ENCODE data around the gene CREBL2.
"Not testable (repeated sequence)": the region's sequence is repeated elsewhere in the genome, so short reads cannot be mapped to it uniquely, and the experiment has no call there.

The CREBL2 gene

GRCh38 chr12:12627308-12627827, 15.7 kb downstream of the CREBL2 start:
- no peaks in the 10 kb centered on the region for H3K4me1 ChIP-seq
- TF ChIP-seq, protein P1, sequence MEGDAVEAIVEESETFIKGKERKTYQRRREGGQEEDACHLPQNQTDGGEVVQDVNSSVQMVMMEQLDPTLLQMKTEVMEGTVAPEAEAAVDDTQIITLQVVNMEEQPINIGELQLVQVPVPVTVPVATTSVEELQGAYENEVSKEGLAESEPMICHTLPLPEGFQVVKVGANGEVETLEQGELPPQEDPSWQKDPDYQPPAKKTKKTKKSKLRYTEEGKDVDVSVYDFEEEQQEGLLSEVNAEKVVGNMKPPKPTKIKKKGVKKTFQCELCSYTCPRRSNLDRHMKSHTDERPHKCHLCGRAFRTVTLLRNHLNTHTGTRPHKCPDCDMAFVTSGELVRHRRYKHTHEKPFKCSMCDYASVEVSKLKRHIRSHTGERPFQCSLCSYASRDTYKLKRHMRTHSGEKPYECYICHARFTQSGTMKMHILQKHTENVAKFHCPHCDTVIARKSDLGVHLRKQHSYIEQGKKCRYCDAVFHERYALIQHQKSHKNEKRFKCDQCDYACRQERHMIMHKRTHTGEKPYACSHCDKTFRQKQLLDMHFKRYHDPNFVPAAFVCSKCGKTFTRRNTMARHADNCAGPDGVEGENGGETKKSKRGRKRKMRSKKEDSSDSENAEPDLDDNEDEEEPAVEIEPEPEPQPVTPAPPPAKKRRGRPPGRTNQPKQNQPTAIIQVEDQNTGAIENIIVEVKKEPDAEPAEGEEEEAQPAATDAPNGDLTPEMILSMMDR (IDR thresholded peaks at IDR 0.05; ENCODE audit: low read depth, low read length), result no peak
- H3K4me3 ChIP-seq (ENCODE audit: low read depth, low read length), result no peak overlapping the region
- no peaks in the 10 kb centered on the region for H3K27me3 ChIP-seq
- H3K36me3 ChIP-seq, result no peaks in the 10 kb centered on the region
- DNase-seq, result no peak
- H3K9me3 ChIP-seq, result no peaks in the 10 kb centered on the region

GRCh38 chr12:12628013-12628412, 16.3 kb downstream of the CREBL2 start:
- Histone ChIP-seq H3K27me3 (no peaks in the 10 kb centered on the region), H3K36me3 (no peaks in the 10 kb centered on the region), H3K9me3 (no peaks in the 10 kb centered on the region), H3K4me3 (ENCODE audit: low read depth, low read length) (no peak overlapping the region), H3K4me1 (no peaks in the 10 kb centered on the region)
- TF ChIP-seq, protein P1 (IDR thresholded peaks at IDR 0.05; ENCODE audit: low read depth, low read length), result no peak
- no peak for DNase-seq

DNA sequence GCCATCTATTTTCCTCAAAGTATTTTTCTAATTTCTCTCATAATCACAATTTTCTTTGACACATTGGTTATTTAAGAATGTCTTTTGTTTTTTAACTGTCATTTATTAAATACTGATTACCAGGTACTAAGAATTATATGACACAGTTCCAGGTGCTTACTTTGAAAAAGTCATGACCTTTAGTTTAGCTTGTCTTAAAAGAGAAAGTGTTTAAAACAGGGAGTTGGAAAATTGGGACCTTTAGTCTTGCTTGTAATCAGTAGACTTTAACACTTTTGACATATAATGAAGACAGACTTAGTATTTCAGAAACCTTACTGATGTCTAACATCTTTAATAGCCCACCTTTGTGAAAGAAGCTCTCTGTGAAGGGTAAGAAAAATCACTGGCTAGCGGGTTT, 19.2 kb downstream of the CREBL2 start:
- TF ChIP-seq, protein P1 (IDR thresholded peaks at IDR 0.05; ENCODE audit: low read depth, low read length), result no peak
- Histone ChIP-seq H3K36me3 (no peaks in the 10 kb centered on the region; the same call in 1 of the 2 replicates), H3K9me3 (no peaks in the 10 kb centered on the region), H3K4me1 (no peaks in the 10 kb centered on the region), H3K4me3 (ENCODE audit: low read depth, low read length) (no peak overlapping the region), H3K27me3 (no peaks in the 10 kb centered on the region)
- DNase-seq, result no peak

DNA sequence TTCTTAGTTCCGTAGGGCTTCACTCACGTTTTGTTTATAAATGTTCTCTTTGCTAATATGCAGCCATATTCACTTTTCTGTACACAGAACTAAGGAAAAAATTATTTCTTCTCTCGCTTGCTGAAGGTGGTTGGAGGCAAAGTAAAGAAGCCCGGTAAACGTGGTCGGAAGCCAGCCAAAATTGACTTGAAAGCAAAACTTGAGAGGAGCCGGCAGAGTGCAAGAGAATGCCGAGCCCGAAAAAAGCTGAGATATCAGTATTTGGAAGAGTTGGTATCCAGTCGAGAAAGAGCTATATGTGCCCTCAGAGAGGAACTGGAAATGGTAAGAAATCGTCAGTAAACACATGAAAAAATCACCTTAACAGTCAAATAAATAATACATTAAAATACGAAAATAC, 24.0 kb downstream of the CREBL2 start:
- H3K27me3 ChIP-seq, result no peaks in the 10 kb centered on the region
- H3K9me3 ChIP-seq, result no peaks in the 10 kb centered on the region
- no peaks in the 10 kb centered on the region for H3K4me1 ChIP-seq
- DNase-seq, result no peak
- TF ChIP-seq, protein P1 (IDR thresholded peaks at IDR 0.05; ENCODE audit: low read depth, low read length), result no peak
- H3K36me3 ChIP-seq, result peaks cover 3% of the 10 kb centered on the region
- H3K4me3 ChIP-seq (ENCODE audit: low read depth, low read length), result no peak overlapping the region

DNA sequence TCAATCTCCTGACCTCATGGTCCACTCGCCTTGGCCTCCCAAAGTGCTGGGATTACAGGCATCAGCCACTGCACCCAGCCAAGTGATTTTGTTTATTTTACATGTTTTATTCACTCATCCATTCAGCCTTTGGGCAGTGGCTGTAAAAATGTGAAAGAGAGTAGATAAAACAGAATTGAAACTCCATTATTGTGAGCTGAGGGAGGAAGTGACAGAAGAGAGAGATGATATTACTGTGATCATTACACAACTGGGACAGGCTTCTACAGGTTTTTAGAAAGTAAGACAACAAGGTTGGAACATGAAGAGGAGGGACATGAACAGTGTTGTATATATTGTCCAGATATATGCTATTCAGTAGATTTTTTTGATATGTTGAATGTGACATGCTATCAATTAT, 25.0 kb downstream of the CREBL2 start:
- no peak overlapping the region for H3K4me3 ChIP-seq (ENCODE audit: low read depth, low read length)
- H3K27me3 ChIP-seq, result no peaks in the 10 kb centered on the region
- no peaks in the 10 kb centered on the region for H3K4me1 ChIP-seq
- TF ChIP-seq, protein P1 (IDR thresholded peaks at IDR 0.05; ENCODE audit: low read depth, low read length), result no peak
- no peaks in the 10 kb centered on the region for H3K9me3 ChIP-seq
- peaks cover 3% of the 10 kb centered on the region for H3K36me3 ChIP-seq
- no peak for DNase-seq

- H3K4me1 ChIP-seq; H3K27me3 ChIP-seq; DNase-seq; H3K9me3 ChIP-seq; H3K4me3 ChIP-seq (ENCODE audit: low read depth, low read length): not testable (repeated sequence)
- peaks cover 15% of the 10 kb centered on the region for H3K36me3 ChIP-seq
Measured at GRCh38 chr12:12639995-12640394, 28.3 kb downstream of the CREBL2 start.

- Histone ChIP-seq H3K4me3 (ENCODE audit: low read depth, low read length) (no peak overlapping the region), H3K36me3 (peaks cover 15% of the 10 kb centered on the region), H3K27me3 (no peaks in the 10 kb centered on the region), H3K4me1 (no peaks in the 10 kb centered on the region), H3K9me3 (no peaks in the 10 kb centered on the region)
- no peak for DNase-seq
- TF ChIP-seq, protein P1 (IDR thresholded peaks at IDR 0.05; ENCODE audit: low read depth, low read length), result no peak
Measured at GRCh38 chr12:12641650-12642049, 30.0 kb downstream of the CREBL2 start.
